ENCODE measurements around the gene UBTD1.

Gene UBTD1

GRCh38 chr10:97542169-97543024 is 43.7 kb downstream of the UBTD1 start:
- no peak overlapping the region for H3K27ac ChIP-seq
- TF ChIP-seq CTCF (conservative IDR thresholded peaks at IDR 0.05): no peak

- no peak for TF ChIP-seq CTCF (conservative IDR thresholded peaks at IDR 0.05)
- no peak overlapping the region for H3K27ac ChIP-seq
These were observed 44.4 kb downstream of the UBTD1 start for GRCh38 chr10:97543025-97543546.

GRCh38 chr10:97546456-97547270 is 47.9 kb downstream of the UBTD1 start:
- H3K27ac ChIP-seq: no peak overlapping the region
- TF ChIP-seq CTCF (conservative IDR thresholded peaks at IDR 0.05): no peak

- no peak for TF ChIP-seq CTCF (conservative IDR thresholded peaks at IDR 0.05)
- no peak overlapping the region for H3K27ac ChIP-seq
These were observed 48.5 kb downstream of the UBTD1 start for GRCh38 chr10:97547271-97547600.

GRCh38 chr10:97547962-97548361 is 49.2 kb downstream of the UBTD1 start:
- H3K27ac ChIP-seq: no peak overlapping the region
- TF ChIP-seq CTCF (conservative IDR thresholded peaks at IDR 0.05): no peak

- H3K27ac ChIP-seq: no peak overlapping the region
- TF ChIP-seq CTCF (conservative IDR thresholded peaks at IDR 0.05): no peak
These were observed 50.2 kb downstream of the UBTD1 start for GRCh38 chr10:97548828-97549455.
